Stimulated activated CD4-positive, alpha-beta T cell treated with anti-CD3 and anti-CD28 coated beads, Interleukin-12 subunit alpha, Interleukin-12 subunit beta, amount 100 ng/mL, for 48 hours (primary cell): Measurements from ENCODE around the gene NDUFAB1.
"Not testable (repeated sequence)": the region's sequence is repeated elsewhere in the genome, so short reads cannot be mapped to it uniquely, and the experiment has no call there.

Experiments used
- DNase-seq, 3 donors: peaks; one replicate each; pipeline ENCODE4 v3.0.0-alpha.2; 2020; ENCODE audit warnings: low read depth in 2 of 3, low spot score in 1 of 3

The NDUFAB1 gene

GRCh38 chr16:23556881-23557778, 39.0 kb downstream of the NDUFAB1 start, which contains the start of the genes EARS2 and UBFD1:
TSS of gene EARS2 (minus strand) at chr16:23557350. CDS start at chr16:23557343, 7 bp downstream.
TSS of gene UBFD1 (plus strand) at chr16:23557727. CDS start at chr16:23557743, 16 bp downstream.
- peak; percentile 97 to 99 (median 98) for DNase-seq

GRCh38 chr16:23554536-23554935, 41.6 kb downstream of the NDUFAB1 start:
- no peak for DNase-seq

- DNase-seq = no peak
Measured at GRCh38 chr16:23552161-23552560, 44.0 kb downstream of the NDUFAB1 start.

- no peak for DNase-seq
Measured at GRCh38 chr16:23549938-23550337, 46.2 kb downstream of the NDUFAB1 start.

- no peak for DNase-seq
Measured at GRCh38 chr16:23544436-23544835, 51.7 kb downstream of the NDUFAB1 start.

GRCh38 chr16:23540817-23541178, 55.3 kb downstream of the NDUFAB1 start:
- not testable (repeated sequence) for DNase-seq

- DNase-seq = no peak
Measured at GRCh38 chr16:23539984-23540816, 55.9 kb downstream of the NDUFAB1 start.

- DNase-seq = no peak
Measured at GRCh38 chr16:23538919-23539278, 57.2 kb downstream of the NDUFAB1 start.

GRCh38 chr16:23537390-23537789, 58.7 kb downstream of the NDUFAB1 start:
- DNase-seq = no peak

- no peak for DNase-seq
Measured at GRCh38 chr16:23535901-23536300, 60.2 kb downstream of the NDUFAB1 start.

- DNase-seq = no peak
Measured at GRCh38 chr16:23534868-23535860, 61.0 kb downstream of the NDUFAB1 start.

GRCh38 chr16:23532448-23532847, 63.7 kb downstream of the NDUFAB1 start:
- no peak for DNase-seq
